ENCODE data around the gene FBF1.

GRCh38 chr17:75940727-75941441 is at the start of gene FBF1:
- no peak for TF ChIP-seq CTCF (conservative IDR thresholded peaks at IDR 0.05 in 1 of 2, IDR thresholded peaks at IDR 0.05 in 1 of 2; ENCODE audit: extremely low read depth in 1 of 2, insufficient read depth in 1 of 2, low read depth in 1 of 2, low read length in 2 of 2)
- no peak for TF ChIP-seq EZH2 (IDR thresholded peaks at IDR 0.05; ENCODE audit: borderline replicate concordance, low read length)
